SK-N-SH (cell line): ENCODE measurements around the gene MORC2. TPM values are rescaled to one million over a fixed set of nuclear protein-coding genes. Genes with fewer than 3 reads are reported as not detected.

Experiments
- CTCF ChIA-PET: fragments of 300-600, 350-600 bp; formaldehyde crosslinking; extraction: SDS; loops from one replicate; lab custom pipeline; 2021; lab: Yijun Ruan, JAX
- POLR2A ChIA-PET: fragments of 350-600 bp; sonication (Branson Sonifier 250); formaldehyde crosslinking; extraction: SDS; loops from one replicate; lab custom pipeline; 2020; ENCODE audit warnings: antibody characterized with exemption, inconsistent platforms; lab: Yijun Ruan, JAX
- DNase-seq: peaks from one replicate; pipeline ENCODE4 v3.0.0; 2012
- H2AFZ ChIP-seq: fragments of 200-600 bp; sonication (generic); 2 replicates; pipeline ENCODE4 v1.8.1; 2016; ENCODE audit warnings: antibody characterized with exemption, mild to moderate bottlenecking, low read depth
- H3F3A ChIP-seq: fragments of 200-600 bp; sonication (generic); replicated peaks from 2 replicates; pipeline ENCODE3; 2016; ENCODE audit warnings: antibody characterized with exemption, mild to moderate bottlenecking; ENCODE audit not compliant: insufficient read depth
- H3K27ac ChIP-seq, 2 experiments: fragments of 200-500 bp in 1 of 2; fragments of 200-600 bp in 1 of 2; sonication (Bioruptor generic) in 1 of 2; sonication (generic), shearing (Covaris generic) in 1 of 2; 2 replicates each; pipeline versions ENCODE4 v1.5.1 to v1.6.1; 2014 to 2016; ENCODE audit warnings: low read depth in 2 of 2, inconsistent platforms in 1 of 2, low read length in 1 of 2, mild to moderate bottlenecking in 1 of 2, mixed read lengths in 1 of 2
- H3K27me3 ChIP-seq: fragments of 200-600 bp; sonication (generic), shearing (Covaris generic); 2 replicates; pipeline ENCODE4 v1.6.1; 2016; ENCODE audit warnings: mixed run types; ENCODE audit not compliant: insufficient read depth
- H3K36me3 ChIP-seq, 2 experiments: fragments of 200-500 bp in 1 of 2; fragments of 200-600 bp in 1 of 2; sonication (Bioruptor generic) in 1 of 2; sonication (generic) in 1 of 2; replicated peaks in 1 of 2; 2 replicates each; pipeline versions ENCODE3 to v1.5.1; 2014 to 2016; ENCODE audit warnings: low read length in 1 of 2, mild to moderate bottlenecking in 1 of 2; ENCODE audit not compliant: insufficient read depth in 2 of 2, control insufficient read depth in 1 of 2
- H3K4me1 ChIP-seq, 2 experiments: fragments of 200-500 bp in 1 of 2; fragments of 200-600 bp in 1 of 2; sonication (Bioruptor generic) in 1 of 2; sonication (generic), shearing (Covaris generic) in 1 of 2; 2 replicates each; pipeline versions ENCODE4 v1.5.1 to v1.6.1; 2014 to 2016; ENCODE audit warnings: low read depth in 1 of 2, low read length in 1 of 2, mixed run types in 1 of 2; ENCODE audit not compliant: insufficient read depth in 2 of 2, control insufficient read depth in 1 of 2
- H3K4me2 ChIP-seq: fragments of 200-600 bp; sonication (generic), shearing (Covaris generic); 2 replicates; pipeline ENCODE4 v1.6.1; 2017; ENCODE audit warnings: mixed run types
- H3K4me3 ChIP-seq, 2 experiments: fragments of 200-500 bp in 1 of 2; fragments of 200-600 bp in 1 of 2; sonication (Bioruptor generic) in 1 of 2; sonication (generic), shearing (Covaris generic) in 1 of 2; 2 replicates each; pipeline versions ENCODE4 v1.5.1 to v1.8.1; 2014 to 2016; ENCODE audit warnings: low read depth in 2 of 2, inconsistent platforms in 1 of 2, low read length in 1 of 2, mild to moderate bottlenecking in 1 of 2, mixed read lengths in 1 of 2, moderate library complexity in 1 of 2
- H3K79me2 ChIP-seq: fragments of 200-600 bp; sonication (generic); 2 replicates; pipeline ENCODE4 v1.8.1; 2017; ENCODE audit warnings: mild to moderate bottlenecking; ENCODE audit not compliant: insufficient read depth
- H3K9ac ChIP-seq: fragments of 200-600 bp; sonication (generic); 2 replicates; pipeline ENCODE4 v1.6.1; 2017; ENCODE audit warnings: mixed run types
- H3K9me2 ChIP-seq: fragments of 200-600 bp; sonication (generic); 2 replicates; pipeline ENCODE4 v1.6.1; 2017; ENCODE audit warnings: mixed run types
- H3K9me3 ChIP-seq: fragments of 200-600 bp; sonication (generic); 2 replicates; pipeline ENCODE4 v1.6.1; 2017; ENCODE audit warnings: mixed run types, mild to moderate bottlenecking, moderate library complexity
- H4K20me1 ChIP-seq: fragments of 200-600 bp; sonication (generic); 2 replicates; pipeline ENCODE4 v1.6.1; 2017; ENCODE audit warnings: mild to moderate bottlenecking, mixed run types; ENCODE audit not compliant: insufficient read depth
- IRF3 ChIP-seq: fragments of 150-350 bp; IDR thresholded peaks from 2 replicates; pipeline ENCODE4 v1.6.1; 2016; ENCODE audit warnings: mild to moderate bottlenecking, low read depth, low read length
- JUND ChIP-seq: IDR thresholded peaks from 2 replicates; pipeline ENCODE4 v1.4.0; 2012
- MXI1 ChIP-seq: IDR thresholded peaks from 2 replicates; pipeline ENCODE4 v1.6.1; 2012; ENCODE audit warnings: mild to moderate bottlenecking, low read depth, low read length, improper control_type of control experiment
- NRF1 ChIP-seq: IDR thresholded peaks from 2 replicates; pipeline ENCODE4 v1.6.1; 2012; ENCODE audit warnings: low read depth, mild to moderate bottlenecking, low read length
- REST ChIP-seq: IDR thresholded peaks from 2 replicates; pipeline ENCODE4 v1.6.1; 2012; ENCODE audit warnings: mild to moderate bottlenecking, low read depth, low read length, moderate library complexity
- SMC3 ChIP-seq: IDR thresholded peaks from 2 replicates; pipeline ENCODE4 v1.6.1; 2012; ENCODE audit warnings: low read depth, low read length, improper control_type of control experiment
- TCF12 ChIP-seq: IDR thresholded peaks from 2 replicates; pipeline ENCODE4 v1.4.0; 2012
- TEAD4 ChIP-seq: IDR thresholded peaks from 2 replicates; pipeline ENCODE4 v1.4.0; 2012; ENCODE audit warnings: mild to moderate bottlenecking, borderline replicate concordance; ENCODE audit not compliant: insufficient read depth
- YY1 ChIP-seq: IDR thresholded peaks from 2 replicates; pipeline ENCODE4 v1.4.0; 2012; ENCODE audit warnings: low read depth, mild to moderate bottlenecking
- WGBS: methylation state at CpG from one replicate; pipeline ENCODE4 v1.1.6; 2017; ENCODE audit warnings: low lambda C conversion rate; 5-methylcytosine and 5-hydroxymethylcytosine counted together
- polyA plus RNA-seq, 3 experiments: library from polyadenylated mRNA; depleted of rRNA; stranded (reverse); fragments of >200 nt; gene quantifications; 2 replicates each; pipeline ENCODE4 v1.2.3, GENCODE V29; 2012

The MORC2 gene
- polyA plus RNA-seq, 1 of the 3 experiments (the other 2 are of a cell fraction), result 8.3 TPM

- Histone ChIP-seq H3K4me1 (peaks cover 0 to 29% of the 10 kb centered on the region in 2 experiments; a peak in 1 of 4 replicates), H3K4me2 (no peak overlapping the region), H3K9me2 (no peaks in the 10 kb centered on the region), H2AFZ (no peak overlapping the region), H3K27me3 (no peaks in the 10 kb centered on the region), H4K20me1 (no peaks in the 10 kb centered on the region), H3K79me2 (no peaks in the 10 kb centered on the region), H3K27ac (no peak overlapping the region), H3F3A (no peaks in the 10 kb centered on the region), H3K4me3 (no peak overlapping the region)
- WGBS, result 74% methylated on average over 3 of the region's 5 CpGs
- CTCF ChIA-PET, result interaction anchor here (1.1 to 4.1 kb wide), 3 partner anchors 37 to 251 kb away, joined by 4 to 22 read pairs (median 7); no protein-coding TSS in a partner anchor
- POLR2A ChIA-PET, result no interaction called here
- TF ChIP-seq IRF3 (no peak), REST (no peak), JUND (no peak), SMC3 (no peak), NRF1 (no peak), MXI1 (no peak), TEAD4 (no peak)
- TF ChIP-seq, all 33 proteins: peak for 0
- DNase-seq, result no peak
- Histone ChIP-seq H3K9ac (no peak overlapping the region), H3K9me3 (no peaks in the 10 kb centered on the region), H3K36me3 (no peaks in the 10 kb centered on the region)
Observed at GRCh38 chr22:30885001-30885366, 83.6 kb downstream of the MORC2 start.

GRCh38 chr22:30884211-30885000 is 84.2 kb downstream of the MORC2 start:
- TF ChIP-seq IRF3 (no peak), TCF12 (no peak), YY1 (no peak)
- no peak overlapping the region for H3K9ac ChIP-seq
- POLR2A ChIA-PET, result no interaction called here
- H2AFZ ChIP-seq, result no peak overlapping the region
- no peaks in the 10 kb centered on the region for H3K27me3 ChIP-seq
- no peaks in the 10 kb centered on the region for H3F3A ChIP-seq
- no peak overlapping the region for H3K4me3 ChIP-seq
- no peak for DNase-seq
- H3K36me3 ChIP-seq, result no peaks in the 10 kb centered on the region
- H3K4me1 ChIP-seq, result peaks cover 0 to 34% of the 10 kb centered on the region in 2 experiments; a peak in 1 of 4 replicates
- no peaks in the 10 kb centered on the region for H3K79me2 ChIP-seq
- H3K9me2 ChIP-seq, result no peaks in the 10 kb centered on the region
- H4K20me1 ChIP-seq, result no peaks in the 10 kb centered on the region
- CTCF ChIA-PET, result interaction anchor here (1.1 to 4.1 kb wide), 4 partner anchors 20 to 250 kb away, joined by 3 to 22 read pairs (median 6); no protein-coding TSS in a partner anchor
- H3K9me3 ChIP-seq, result no peaks in the 10 kb centered on the region
- 95% methylated on average over 5 of the region's 18 CpGs for WGBS
- H3K27ac ChIP-seq, result no peak overlapping the region
- H3K4me2 ChIP-seq, result no peak overlapping the region
